Measurements from ENCODE around the gene UBC.
A peak's percentile ranks its signal among the peaks of the same experiment; 100 is the strongest.

The UBC gene

DNA sequence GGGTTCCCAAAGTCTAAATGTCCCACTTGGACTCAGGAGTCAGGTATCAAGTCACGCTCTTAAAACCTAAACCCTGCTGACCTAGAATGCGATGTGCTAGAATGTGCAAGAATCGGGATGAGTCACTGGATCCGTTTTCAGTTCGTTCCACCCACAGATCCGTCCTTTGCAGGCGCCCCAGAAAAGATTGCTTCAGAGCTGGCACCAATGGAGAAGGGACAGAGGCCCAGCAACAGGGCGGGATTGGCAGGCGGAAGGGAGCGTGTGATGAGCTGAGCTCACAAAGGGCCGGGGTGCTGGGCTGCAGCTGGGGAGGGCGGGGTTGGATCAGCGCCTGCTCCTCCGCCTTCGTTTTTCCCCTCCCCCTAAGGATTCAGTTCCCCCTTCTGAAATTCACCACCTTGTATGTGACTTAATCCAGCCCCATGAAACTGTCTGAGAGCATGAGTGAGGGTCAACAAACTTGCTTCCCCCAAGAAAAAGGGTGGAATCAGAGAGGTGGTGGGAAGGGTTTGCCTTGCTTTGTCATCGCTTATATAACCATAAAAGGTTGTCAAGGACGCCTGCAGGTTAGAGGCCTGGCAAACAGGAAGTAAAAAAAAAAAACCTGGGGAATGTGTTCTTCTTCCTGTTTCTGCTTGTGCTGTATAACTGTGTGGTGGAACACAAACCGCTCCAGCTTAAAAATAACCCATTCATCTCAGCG lies 2.8 kb upstream of the UBC start (continued):
- TF ChIP-seq ZFP41 (tag by site-specific recombination; IDR thresholded peaks at IDR 0.05; ENCODE audit: borderline replicate concordance) (no peak), ZNF626 (tag by site-specific recombination; IDR thresholded peaks at IDR 0.05) (no peak), ZNF114 (tag by site-specific recombination; IDR thresholded peaks at IDR 0.05) (no peak), ZNF341 (tag by site-specific recombination; IDR thresholded peaks at IDR 0.05; ENCODE audit: low read depth) (peak; percentile 88), ZSCAN16 (tag by site-specific recombination; IDR thresholded peaks at IDR 0.05) (no peak), ZNF366 (tag by site-specific recombination; conservative IDR thresholded peaks at IDR 0.05) (peak; percentile 86), ZNF830 (tag by site-specific recombination; IDR thresholded peaks at IDR 0.05; ENCODE audit: low read depth) (no peak), ZNF596 (tag by site-specific recombination; IDR thresholded peaks at IDR 0.05) (no peak), KLF8 (tag by site-specific recombination; IDR thresholded peaks at IDR 0.05) (peak; percentile 99), ZBTB20 (tag by site-specific recombination; IDR thresholded peaks at IDR 0.05) (peak; percentile 70), ZNF416 (tag by site-specific recombination; IDR thresholded peaks at IDR 0.05) (no peak), ZNF175 (tag by site-specific recombination; IDR thresholded peaks at IDR 0.05) (no peak), ZBTB21 (tag by site-specific recombination; IDR thresholded peaks at IDR 0.05) (peak; percentile 53; the same call in 1 of the 2 replicates), TRIM28 (IDR thresholded peaks at IDR 0.05; ENCODE audit: borderline replicate concordance, low read length) (no peak), ZNF785 (tag by site-specific recombination; IDR thresholded peaks at IDR 0.05) (no peak), PRDM1 (tag by site-specific recombination; IDR thresholded peaks at IDR 0.05) (no peak), ZIC2 (tag by site-specific recombination; IDR thresholded peaks at IDR 0.05) (peak; percentile 60), ZNF664 (tag by site-specific recombination; IDR thresholded peaks at IDR 0.05) (no peak), ZNF624 (tag by site-specific recombination; IDR thresholded peaks at IDR 0.05) (no peak), ZNF433 (tag by site-specific recombination; IDR thresholded peaks at IDR 0.05; ENCODE audit: low read depth) (no peak), ZNF214 (tag by site-specific recombination; IDR thresholded peaks at IDR 0.05; ENCODE audit: borderline replicate concordance) (no peak), BCL11B (tag by site-specific recombination; IDR thresholded peaks at IDR 0.05; ENCODE audit: low read depth) (no peak), ZNF558 (tag by site-specific recombination; IDR thresholded peaks at IDR 0.05) (no peak), ZNF777 (tag by site-specific recombination; IDR thresholded peaks at IDR 0.05; ENCODE audit: borderline replicate concordance) (no peak), ZNF155 (tag by site-specific recombination; IDR thresholded peaks at IDR 0.05) (no peak), GLI2 (tag by site-specific recombination; IDR thresholded peaks at IDR 0.05; ENCODE audit: borderline replicate concordance, low read depth) (no peak; the same call in 1 of the 2 replicates), ZNF529 (tag by site-specific recombination; IDR thresholded peaks at IDR 0.05; ENCODE audit: insufficient replicate concordance) (no peak), ZNF292 (tag by site-specific recombination; IDR thresholded peaks at IDR 0.05; ENCODE audit: borderline replicate concordance, low read depth) (no peak), REPIN1 (tag by site-specific recombination; IDR thresholded peaks at IDR 0.05; ENCODE audit: low read depth) (no peak), ZNF302 (tag by site-specific recombination; IDR thresholded peaks at IDR 0.05; ENCODE audit: low read depth) (no peak)
- TF ChIP-seq, protein P1, sequence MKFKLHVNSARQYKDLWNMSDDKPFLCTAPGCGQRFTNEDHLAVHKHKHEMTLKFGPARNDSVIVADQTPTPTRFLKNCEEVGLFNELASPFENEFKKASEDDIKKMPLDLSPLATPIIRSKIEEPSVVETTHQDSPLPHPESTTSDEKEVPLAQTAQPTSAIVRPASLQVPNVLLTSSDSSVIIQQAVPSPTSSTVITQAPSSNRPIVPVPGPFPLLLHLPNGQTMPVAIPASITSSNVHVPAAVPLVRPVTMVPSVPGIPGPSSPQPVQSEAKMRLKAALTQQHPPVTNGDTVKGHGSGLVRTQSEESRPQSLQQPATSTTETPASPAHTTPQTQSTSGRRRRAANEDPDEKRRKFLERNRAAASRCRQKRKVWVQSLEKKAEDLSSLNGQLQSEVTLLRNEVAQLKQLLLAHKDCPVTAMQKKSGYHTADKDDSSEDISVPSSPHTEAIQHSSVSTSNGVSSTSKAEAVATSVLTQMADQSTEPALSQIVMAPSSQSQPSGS (tag by site-specific recombination; IDR thresholded peaks at IDR 0.05; ENCODE audit: low read depth): peak; percentile 56
- TF ChIP-seq, protein P2, sequence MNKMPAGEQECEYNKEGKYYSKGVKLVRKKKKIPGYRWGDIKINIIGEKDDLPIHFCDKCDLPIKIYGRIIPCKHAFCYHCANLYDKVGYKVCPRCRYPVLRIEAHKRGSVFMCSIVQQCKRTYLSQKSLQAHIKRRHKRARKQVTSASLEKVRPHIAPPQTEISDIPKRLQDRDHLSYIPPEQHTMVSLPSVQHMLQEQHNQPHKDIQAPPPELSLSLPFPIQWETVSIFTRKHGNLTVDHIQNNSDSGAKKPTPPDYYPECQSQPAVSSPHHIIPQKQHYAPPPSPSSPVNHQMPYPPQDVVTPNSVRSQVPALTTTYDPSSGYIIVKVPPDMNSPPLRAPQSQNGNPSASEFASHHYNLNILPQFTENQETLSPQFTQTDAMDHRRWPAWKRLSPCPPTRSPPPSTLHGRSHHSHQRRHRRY (tag by site-specific recombination; IDR thresholded peaks at IDR 0.05): no peak
- TF ChIP-seq, protein P3, sequence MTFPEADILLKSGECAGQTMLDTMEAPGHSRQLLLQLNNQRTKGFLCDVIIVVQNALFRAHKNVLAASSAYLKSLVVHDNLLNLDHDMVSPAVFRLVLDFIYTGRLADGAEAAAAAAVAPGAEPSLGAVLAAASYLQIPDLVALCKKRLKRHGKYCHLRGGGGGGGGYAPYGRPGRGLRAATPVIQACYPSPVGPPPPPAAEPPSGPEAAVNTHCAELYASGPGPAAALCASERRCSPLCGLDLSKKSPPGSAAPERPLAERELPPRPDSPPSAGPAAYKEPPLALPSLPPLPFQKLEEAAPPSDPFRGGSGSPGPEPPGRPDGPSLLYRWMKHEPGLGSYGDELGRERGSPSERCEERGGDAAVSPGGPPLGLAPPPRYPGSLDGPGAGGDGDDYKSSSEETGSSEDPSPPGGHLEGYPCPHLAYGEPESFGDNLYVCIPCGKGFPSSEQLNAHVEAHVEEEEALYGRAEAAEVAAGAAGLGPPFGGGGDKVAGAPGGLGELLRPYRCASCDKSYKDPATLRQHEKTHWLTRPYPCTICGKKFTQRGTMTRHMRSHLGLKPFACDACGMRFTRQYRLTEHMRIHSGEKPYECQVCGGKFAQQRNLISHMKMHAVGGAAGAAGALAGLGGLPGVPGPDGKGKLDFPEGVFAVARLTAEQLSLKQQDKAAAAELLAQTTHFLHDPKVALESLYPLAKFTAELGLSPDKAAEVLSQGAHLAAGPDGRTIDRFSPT (tag by site-specific recombination; IDR thresholded peaks at IDR 0.05): peak; percentile 88
- TF ChIP-seq, protein P4, sequence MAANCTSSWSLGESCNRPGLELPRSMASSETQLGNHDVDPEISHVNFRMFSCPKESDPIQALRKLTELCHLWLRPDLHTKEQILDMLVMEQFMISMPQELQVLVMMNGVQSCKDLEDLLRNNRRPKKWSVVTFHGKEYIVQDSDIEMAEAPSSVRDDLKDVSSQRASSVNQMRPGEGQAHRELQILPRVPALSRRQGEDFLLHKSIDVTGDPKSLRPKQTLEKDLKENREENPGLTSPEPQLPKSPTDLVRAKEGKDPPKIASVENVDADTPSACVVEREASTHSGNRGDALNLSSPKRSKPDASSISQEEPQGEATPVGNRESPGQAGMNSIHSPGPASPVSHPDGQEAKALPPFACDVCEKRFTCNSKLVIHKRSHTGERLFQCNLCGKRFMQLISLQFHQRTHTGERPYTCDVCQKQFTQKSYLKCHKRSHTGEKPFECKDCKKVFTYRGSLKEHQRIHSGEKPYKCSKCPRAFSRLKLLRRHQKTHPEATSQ (tag by site-specific recombination; IDR thresholded peaks at IDR 0.05): no peak

All from HEK293 (cell line).